Parietal lobe (tissue), 2 donors: ENCODE results near the gene ANG. TPM values are rescaled to one million over a fixed set of nuclear protein-coding genes. Genes with fewer than 3 reads are reported as not detected.

Source experiments
- small RNA-seq: library from RNA; depleted of rRNA; stranded (forward); fragments of <200 nt; gene quantifications from one replicate; pipeline ENCODE3, GENCODE V24; 2014; ENCODE audit warnings: low replicate concordance
- total RNA-seq: library from RNA; depleted of rRNA; stranded (reverse); fragments of >200 nt; gene quantifications from one replicate; pipeline ENCODE4 v1.2.3, GENCODE V29; 2014

The ANG gene
- 2.2 TPM for total RNA-seq

GRCh38 chr14:20688167-20688839 is at the start of gene ANG:
Gene ANG (plus strand): TSS chr14:20688764. CDS start chr14:20693565, 4,801 bp downstream.

GRCh38 chr14:20641591-20641990 is 47.0 kb upstream of the ANG start, which contains the start of gene OR6S1:
Gene OR6S1 (minus strand): TSS chr14:20641691. CDS start chr14:20641691, 0 bp downstream.

GRCh38 chr14:20683891-20684661 is 4.5 kb upstream of the ANG start, which contains the start of gene RNASE4:
Gene RNASE4 (plus strand): TSS chr14:20684560. CDS start chr14:20699372, 14,812 bp downstream.

Small RNA genes within 50 kb of the gene (small RNA-seq; reads per million reads assigned to genes)
- not detected for gene RF00019

Other genes starting within 250 kb of the ANG start
- 70.7 TPM for gene OSGEP, start 234.0 kb upstream of the ANG start, total RNA-seq
- gene APEX1, start 233.5 kb upstream of the ANG start, total RNA-seq, result 57.0 TPM
- 31.3 TPM for gene PIP4P1, start 227.3 kb upstream of the ANG start, total RNA-seq
- 5.6 TPM for gene PNP, start 219.4 kb upstream of the ANG start, total RNA-seq
- not detected for gene RNASE10, start 183.2 kb upstream of the ANG start, total RNA-seq
- not detected for gene RNASE9, start 127.7 kb upstream of the ANG start, total RNA-seq
- gene RNASE11, start 100.8 kb upstream of the ANG start, total RNA-seq, result not detected
- not detected for gene RNASE12, start 97.4 kb upstream of the ANG start, total RNA-seq
- not detected for gene OR6S1, start 47.1 kb upstream of the ANG start, total RNA-seq
- gene RNASE4, start 4.2 kb upstream of the ANG start, total RNA-seq, result 2.2 TPM
- gene EDDM3A, start 57.1 kb downstream of the ANG start, total RNA-seq, result not detected
- not detected for gene EDDM3B, start 79.6 kb downstream of the ANG start, total RNA-seq
- gene RNASE6, start 92.5 kb downstream of the ANG start, total RNA-seq, result not detected
- gene RNASE1, start 114.1 kb downstream of the ANG start, total RNA-seq, result 7.8 TPM
- not detected for gene RNASE3, start 202.6 kb downstream of the ANG start, total RNA-seq